CD14-positive monocyte (primary cell): Measurements from ENCODE around the gene NIPBL. TPM values are rescaled to one million over a fixed set of nuclear protein-coding genes. Genes with fewer than 3 reads are reported as not detected.
"Not testable (repeated sequence)": the region's sequence is repeated elsewhere in the genome, so short reads cannot be mapped to it uniquely, and the experiment has no call there.

Source experiments
- DNase-seq, 3 donors: peaks; one replicate each; pipeline ENCODE4 v3.0.0-alpha.2; 2011 to 2022
- H2AFZ ChIP-seq: 2 replicates; pipeline ENCODE4 v1.6.0; 2012; ENCODE audit warnings: mild to moderate bottlenecking, low read depth, low read length, inconsistent platforms; ENCODE audit not compliant: insufficient read depth, poor library complexity, severe bottlenecking
- H3K27ac ChIP-seq, 2 donors: 1 replicate in 1 of 2; 2 replicates in 1 of 2; pipeline ENCODE4 v1.5.1; 2012 to 2013; ENCODE audit warnings: low read length in 2 of 2, control low read depth in 1 of 2, inconsistent platforms in 1 of 2, low read depth in 1 of 2, mild to moderate bottlenecking in 1 of 2
- H3K27me3 ChIP-seq, 2 donors: one replicate each; pipeline versions ENCODE4 v1.6.0 to v1.6.1; 2011 to 2013; ENCODE audit warnings: low read length in 2 of 2; ENCODE audit not compliant: control insufficient read depth in 2 of 2, insufficient read depth in 2 of 2
- H3K36me3 ChIP-seq, 2 donors: replicated peaks in 1 of 2; 1 replicate in 1 of 2; 2 replicates in 1 of 2; pipeline versions ENCODE4 v1.5.1 to v1.6.1; 2012 to 2013; ENCODE audit warnings: low read length in 2 of 2, control low read depth in 1 of 2, inconsistent platforms in 1 of 2, mild to moderate bottlenecking in 1 of 2; ENCODE audit not compliant: insufficient read depth in 2 of 2, control insufficient read depth in 1 of 2
- H3K4me1 ChIP-seq, 2 donors: 1 replicate in 1 of 2; 2 replicates in 1 of 2; pipeline versions ENCODE4 v1.5.1 to v1.6.1; 2012 to 2013; ENCODE audit warnings: low read length in 2 of 2, control low read depth in 1 of 2, inconsistent platforms in 1 of 2, mild to moderate bottlenecking in 1 of 2, moderate library complexity in 1 of 2; ENCODE audit not compliant: insufficient read depth in 2 of 2, control insufficient read depth in 1 of 2
- H3K4me2 ChIP-seq: replicated peaks from 2 replicates; pipeline ENCODE3; 2012; ENCODE audit warnings: low read length, moderate library complexity, mild to moderate bottlenecking; ENCODE audit not compliant: poor library complexity, severe bottlenecking; ENCODE audit errors: extremely low read depth
- H3K4me3 ChIP-seq, 3 experiments: fragments of 200-600 bp in 1 of 3; sonication (generic) in 1 of 3; replicated peaks in 1 of 3; 1 replicate in 2 of 3; 2 replicates in 1 of 3; pipeline ENCODE4 v1.5.1; 2011 to 2013; ENCODE audit warnings: low read length in 3 of 3, mild to moderate bottlenecking in 3 of 3, control low read depth in 2 of 3, low read depth in 2 of 3, inconsistent platforms in 1 of 3, moderate library complexity in 1 of 3
- H3K79me2 ChIP-seq: 2 replicates; pipeline ENCODE4 v1.6.0; 2012; ENCODE audit warnings: mild to moderate bottlenecking, control low read depth, inconsistent platforms, low read length, moderate library complexity; ENCODE audit not compliant: insufficient read depth
- H3K9ac ChIP-seq: 2 replicates; pipeline ENCODE4 v1.6.0; 2017; ENCODE audit warnings: low read length, mild to moderate bottlenecking; ENCODE audit not compliant: insufficient read depth, poor library complexity, severe bottlenecking
- H3K9me3 ChIP-seq, 2 donors: replicated peaks in 1 of 2; 1 replicate in 1 of 2; 2 replicates in 1 of 2; pipeline versions ENCODE4 v1.5.1 to v1.6.1; 2012 to 2013; ENCODE audit warnings: low read length in 2 of 2, control low read depth in 1 of 2; ENCODE audit not compliant: control insufficient read depth in 1 of 2, insufficient read depth in 1 of 2
- H4K20me1 ChIP-seq: 2 replicates; pipeline ENCODE4 v1.6.0; 2012; ENCODE audit warnings: mild to moderate bottlenecking, low read length, control low read depth, moderate library complexity; ENCODE audit not compliant: insufficient read depth
- H3K27ac Mint-ChIP-seq, 7 donors: one replicate each; pipeline ENCODE4 v1.8.0; 2020; ENCODE audit warnings: mild to moderate bottlenecking in 7 of 7, mixed read lengths in 7 of 7, moderate library complexity in 6 of 7, inconsistent platforms in 2 of 7
- H3K27me3 Mint-ChIP-seq, 3 donors: one replicate each; pipeline ENCODE4 v1.8.0; 2021 to 2022; ENCODE audit warnings: low read depth in 3 of 3, mild to moderate bottlenecking in 3 of 3, mixed read lengths in 3 of 3, moderate library complexity in 3 of 3, inconsistent platforms in 1 of 3
- H3K36me3 Mint-ChIP-seq, 2 donors: one replicate each; pipeline ENCODE4 v1.8.0; 2020; ENCODE audit warnings: mixed read lengths in 2 of 2, inconsistent platforms in 1 of 2, mild to moderate bottlenecking in 1 of 2
- H3K4me1 Mint-ChIP-seq: one replicate; pipeline ENCODE4 v1.8.0; 2020; ENCODE audit warnings: mild to moderate bottlenecking, mixed read lengths
- H3K4me3 Mint-ChIP-seq, 2 donors: one replicate each; pipeline ENCODE4 v1.8.0; 2020; ENCODE audit warnings: mild to moderate bottlenecking in 2 of 2, mixed read lengths in 2 of 2, moderate library complexity in 1 of 2
- H3K9me3 Mint-ChIP-seq, 7 donors: one replicate each; pipeline ENCODE4 v1.8.0; 2020 to 2022; ENCODE audit warnings: mixed read lengths in 7 of 7, mild to moderate bottlenecking in 6 of 7, moderate library complexity in 6 of 7, inconsistent platforms in 2 of 7
- WGBS: methylation state at CpG from one replicate; pipeline ENCODE4 v1.1.5; 2013; ENCODE audit warnings: missing lambda C conversion rate; ENCODE audit not compliant: insufficient coverage; 5-methylcytosine and 5-hydroxymethylcytosine counted together
- intact Hi-C, 2 donors: fragments of 100-400 bp; cut with micrococcal nuclease; formaldehyde crosslinking; loops; one replicate each; pipeline versions ENCODE4 v1.15.0 to v1.15.1; 2023
- polyA plus RNA-seq, 3 donors: library from polyadenylated mRNA; depleted of rRNA in 1 of 3; unstranded in 2 of 3; stranded (reverse) in 1 of 3; fragments of 300-500 nt in 2 of 3; fragments of >200 nt in 1 of 3; fragmentation: Illumina TruSeq in 2 of 3; gene quantifications; 1 replicate in 2 of 3; 2 replicates in 1 of 3; pipeline ENCODE4 v1.2.3, GENCODE V29; 2012 to 2021
- TF ChIP-seq, protein P1 (sequence below): fragments of 200-600 bp; IDR thresholded peaks from one replicate; pipeline ENCODE4 v1.8.0; 2022; ENCODE audit warnings: antibody characterized with exemption, mild to moderate bottlenecking

NIPBL gene
- polyA plus RNA-seq, 3 donors = 6.6 to 36.0 (median 16.2) TPM

DNA sequence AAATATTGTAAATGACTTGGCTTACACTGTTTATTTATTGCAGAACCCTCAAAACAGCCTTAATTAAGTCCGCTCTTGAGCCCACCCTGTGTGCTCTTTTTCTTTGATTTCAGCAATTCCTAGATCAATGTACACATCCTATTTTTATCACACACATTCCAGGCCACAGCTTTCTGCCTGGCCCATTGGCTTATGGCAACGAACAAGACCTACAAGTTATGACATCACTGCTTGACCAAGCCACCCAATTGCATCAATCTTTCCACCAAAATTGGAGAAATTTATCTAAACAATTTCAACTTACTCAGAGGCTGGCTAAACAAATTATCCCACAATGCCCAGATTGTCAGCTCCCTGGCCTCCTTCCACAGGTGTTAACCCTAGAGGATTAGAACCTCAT lies 214.2 kb downstream of the NIPBL start:
- H3K79me2 ChIP-seq = no peaks in the 10 kb centered on the region
- intact Hi-C loops = no loop called here
- H4K20me1 ChIP-seq = no peaks in the 10 kb centered on the region
- no peaks in the 10 kb centered on the region for H3K36me3 ChIP-seq
- Mint-ChIP-seq H3K36me3 (peaks cover 0 to under 1% of the 10 kb centered on the region in 2 donors), H3K27ac (no peak overlapping the region), H3K27me3 (no peaks in the 10 kb centered on the region), H3K4me1 (no peaks in the 10 kb centered on the region), H3K9me3 (peaks cover 0 to 14% (median 2%) of the 10 kb centered on the region in 7 donors), H3K4me3 (no peak overlapping the region)
- TF ChIP-seq, protein P1, sequence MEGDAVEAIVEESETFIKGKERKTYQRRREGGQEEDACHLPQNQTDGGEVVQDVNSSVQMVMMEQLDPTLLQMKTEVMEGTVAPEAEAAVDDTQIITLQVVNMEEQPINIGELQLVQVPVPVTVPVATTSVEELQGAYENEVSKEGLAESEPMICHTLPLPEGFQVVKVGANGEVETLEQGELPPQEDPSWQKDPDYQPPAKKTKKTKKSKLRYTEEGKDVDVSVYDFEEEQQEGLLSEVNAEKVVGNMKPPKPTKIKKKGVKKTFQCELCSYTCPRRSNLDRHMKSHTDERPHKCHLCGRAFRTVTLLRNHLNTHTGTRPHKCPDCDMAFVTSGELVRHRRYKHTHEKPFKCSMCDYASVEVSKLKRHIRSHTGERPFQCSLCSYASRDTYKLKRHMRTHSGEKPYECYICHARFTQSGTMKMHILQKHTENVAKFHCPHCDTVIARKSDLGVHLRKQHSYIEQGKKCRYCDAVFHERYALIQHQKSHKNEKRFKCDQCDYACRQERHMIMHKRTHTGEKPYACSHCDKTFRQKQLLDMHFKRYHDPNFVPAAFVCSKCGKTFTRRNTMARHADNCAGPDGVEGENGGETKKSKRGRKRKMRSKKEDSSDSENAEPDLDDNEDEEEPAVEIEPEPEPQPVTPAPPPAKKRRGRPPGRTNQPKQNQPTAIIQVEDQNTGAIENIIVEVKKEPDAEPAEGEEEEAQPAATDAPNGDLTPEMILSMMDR = no peak
- no peak overlapping the region for H3K27ac ChIP-seq
- H3K4me3 ChIP-seq = no peak overlapping the region
- no peaks in the 10 kb centered on the region for H3K4me1 ChIP-seq
- no peaks in the 10 kb centered on the region for H3K27me3 ChIP-seq
- 96% methylated on average over 2 of the region's 2 CpGs for WGBS
- H3K9me3 ChIP-seq = peaks cover 0 to 2% of the 10 kb centered on the region in 2 donors
- DNase-seq = no peak
- H2AFZ ChIP-seq = no peak overlapping the region
- no peak overlapping the region for H3K4me2 ChIP-seq
- H3K9ac ChIP-seq = no peak overlapping the region

DNA sequence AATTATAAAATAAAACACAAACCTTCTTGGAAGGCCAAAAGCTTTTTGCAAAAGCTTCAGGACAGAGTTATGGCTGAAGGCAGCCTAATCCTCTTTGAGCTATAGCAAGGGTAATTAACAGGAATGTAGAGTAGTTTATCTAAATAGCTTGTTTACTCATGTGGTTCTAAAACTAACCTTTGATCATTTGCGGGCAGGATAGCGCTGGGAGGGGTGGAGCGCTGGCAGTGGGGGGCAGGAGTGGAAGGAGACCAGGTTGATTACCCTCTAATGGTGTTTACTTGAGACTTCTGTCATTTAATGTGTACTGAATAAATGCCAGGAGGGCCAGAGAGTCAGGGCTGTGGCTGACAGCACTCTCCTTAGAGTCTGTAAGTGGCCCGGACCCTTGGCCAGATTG lies 217.2 kb downstream of the NIPBL start:
- H3K27ac ChIP-seq, H2AFZ ChIP-seq, H3K4me1 ChIP-seq, H3K9me3 ChIP-seq, DNase-seq, intact Hi-C loops, H3K27me3 ChIP-seq, H3K4me1 Mint-ChIP-seq, H3K4me3 ChIP-seq, H3K4me2 ChIP-seq, H3K9ac ChIP-seq, H3K79me2 ChIP-seq, H4K20me1 ChIP-seq, H3K36me3 ChIP-seq, H3K4me3 Mint-ChIP-seq, H3K36me3 Mint-ChIP-seq, H3K27me3 Mint-ChIP-seq: not testable (repeated sequence)
- WGBS = 97% methylated on average over 4 of the region's 4 CpGs
- Mint-ChIP-seq H3K9me3 (peaks cover 5 to 17% (median 8%) of the 10 kb centered on the region in 7 donors), H3K27ac (peak overlapping the region in 1 of 7 donors; percentile 4)

DNA sequence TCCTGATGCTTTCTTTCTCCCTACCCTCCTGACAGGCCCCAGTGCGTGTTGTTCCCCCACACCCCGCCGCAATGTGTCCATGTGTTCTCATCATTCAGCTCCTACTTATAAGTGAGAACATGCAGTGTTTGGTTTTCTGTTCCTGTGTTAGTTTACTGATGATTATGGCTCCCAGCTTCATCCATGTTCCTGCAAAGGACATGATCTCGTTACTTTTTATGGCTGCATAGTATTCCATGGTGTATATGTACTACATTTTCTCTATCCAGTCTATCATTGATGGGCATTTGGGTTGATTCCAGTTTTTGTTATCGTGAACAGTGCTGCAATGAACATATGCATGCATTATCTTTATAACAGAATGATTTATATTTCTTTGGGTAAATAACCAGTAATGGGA lies 222.7 kb downstream of the NIPBL start:
- H3K9me3 ChIP-seq, H3K4me3 Mint-ChIP-seq, H3K9ac ChIP-seq, H3K27me3 ChIP-seq, H3K4me3 ChIP-seq, H3K27ac ChIP-seq, H3K27ac Mint-ChIP-seq, H3K36me3 ChIP-seq, DNase-seq, H2AFZ ChIP-seq, H4K20me1 ChIP-seq, H3K79me2 ChIP-seq, intact Hi-C loops, H3K4me1 Mint-ChIP-seq, H3K27me3 Mint-ChIP-seq, H3K4me2 ChIP-seq, H3K4me1 ChIP-seq: not testable (repeated sequence)
- Mint-ChIP-seq H3K36me3 (peaks cover 7 to 10% of the 10 kb centered on the region in 2 donors), H3K9me3 (peaks cover 14 to 35% (median 28%) of the 10 kb centered on the region in 7 donors)
- no CpG with 5 or more reads among the region's 5 CpGs for WGBS
